HCT116 (cell line): ENCODE measurements around the gene MAJIN. TPM values are rescaled to one million over a fixed set of nuclear protein-coding genes. Genes with fewer than 3 reads are reported as not detected.

Source experiments
- ATAC-seq: fragments of 200-7000 bp; cut with Tn5 transposase; 2 replicates; pipeline ENCODE4 v1.9.1; 2020; ENCODE audit warnings: mild to moderate bottlenecking, moderate library complexity
- BruUV-seq: library from RNA; stranded (reverse); fragments of 400-500 nt; replicated peaks from 2 replicates; lab custom pipeline; 2021; lab: Mats Ljungman, UMichigan
- CTCF ChIA-PET: fragments of 300-600 bp; sonication (Branson Sonifier 250); formaldehyde crosslinking; loops from one replicate; lab custom pipeline; 2021; ENCODE audit warnings: antibody characterized with exemption; lab: Charles Lee
- POLR2A ChIA-PET: fragments of 300-600, 350-600 bp; sonication (Branson Sonifier 250); formaldehyde crosslinking; loops from one replicate; lab custom pipeline; 2021; ENCODE audit warnings: antibody characterized with exemption; lab: Charles Lee
- RAD21 ChIA-PET, 2 experiments: fragments of 300-600 bp; sonication (Branson Sonifier 250); formaldehyde crosslinking; loops; one replicate each; lab custom pipeline; 2023; ENCODE audit warnings: low total read pairs in 2 of 2; ENCODE audit not compliant: uncharacterized antibody in 2 of 2, unreplicated experiment in 2 of 2, low non-redundant PET in 1 of 2; lab: Charles Lee
- DNase-seq: peaks from one replicate; pipeline ENCODE4 v3.0.0-alpha.2; 2010; ENCODE audit warnings: low read depth, low spot score
- H2AFZ ChIP-seq: fragments of 200-600 bp; shearing (Covaris generic), sonication (generic); 2 replicates; pipeline ENCODE4 v1.6.1; 2017; ENCODE audit warnings: low read depth, mixed run types, mixed read lengths, antibody characterized with exemption, low read length; ENCODE audit not compliant: poor library complexity, severe bottlenecking
- H3K27ac ChIP-seq: 2 replicates; pipeline ENCODE4 v1.5.1; 2012; ENCODE audit warnings: low read depth, low read length
- H3K27me3 ChIP-seq: fragments of 200-600 bp; sonication (generic); 2 replicates; pipeline ENCODE4 v1.6.1; 2016; ENCODE audit warnings: mixed run types, low read length, mixed read lengths; ENCODE audit not compliant: insufficient read depth
- H3K36me3 ChIP-seq, 2 experiments: fragments of 200-500 bp in 1 of 2; fragments of 200-600 bp in 1 of 2; sonication (Bioruptor generic) in 1 of 2; sonication (generic) in 1 of 2; 2 replicates each; pipeline versions ENCODE4 v1.5.1 to v1.6.1; 2014 to 2016; ENCODE audit warnings: low read length in 2 of 2, inconsistent platforms in 1 of 2, mixed read lengths in 1 of 2, mixed run types in 1 of 2; ENCODE audit not compliant: insufficient read depth in 2 of 2, control insufficient read depth in 1 of 2
- H3K4me1 ChIP-seq, 2 experiments: fragments of 200-600 bp in 1 of 2; sonication (generic) in 1 of 2; 2 replicates each; pipeline versions ENCODE4 v1.5.1 to v1.6.1; 2012 to 2017; ENCODE audit warnings: low read length in 2 of 2, inconsistent platforms in 1 of 2, mild to moderate bottlenecking in 1 of 2, mixed read lengths in 1 of 2, mixed run types in 1 of 2, moderate library complexity in 1 of 2; ENCODE audit not compliant: insufficient read depth in 2 of 2, control insufficient read depth in 1 of 2
- H3K4me2 ChIP-seq: fragments of 200-600 bp; sonication (generic); 2 replicates; pipeline ENCODE4 v1.6.1; 2017; ENCODE audit warnings: mixed run types, low read length, mixed read lengths
- H3K4me3 ChIP-seq, 2 experiments: fragments of 200-600 bp in 1 of 2; sonication (generic) in 1 of 2; replicated peaks in 1 of 2; 2 replicates each; pipeline ENCODE4 v1.5.1; 2011 to 2016; ENCODE audit warnings: low read length in 2 of 2, control low read depth in 1 of 2, low read depth in 1 of 2, mild to moderate bottlenecking in 1 of 2, mixed read lengths in 1 of 2, mixed run types in 1 of 2
- H3K79me2 ChIP-seq: fragments of 200-600 bp; sonication (generic); 2 replicates; pipeline ENCODE4 v1.6.1; 2017; ENCODE audit warnings: mild to moderate bottlenecking, mixed run types, low read length, moderate library complexity, mixed read lengths; ENCODE audit not compliant: insufficient read depth
- H3K9ac ChIP-seq: fragments of 200-600 bp; sonication (generic); 2 replicates; pipeline ENCODE4 v1.6.1; 2016; ENCODE audit warnings: low read length, mixed read lengths
- H3K9me2 ChIP-seq: fragments of 200-600 bp; sonication (generic), shearing (Covaris generic); 2 replicates; pipeline ENCODE4 v1.6.1; 2017; ENCODE audit warnings: mixed run types, mild to moderate bottlenecking, moderate library complexity; ENCODE audit not compliant: insufficient read depth
- H3K9me3 ChIP-seq, 2 experiments: fragments of 200-500 bp in 1 of 2; fragments of 200-600 bp in 1 of 2; sonication (Bioruptor generic) in 1 of 2; sonication (generic) in 1 of 2; 2 replicates each; pipeline ENCODE4 v1.6.1; 2014 to 2017; ENCODE audit warnings: low read length in 2 of 2, mixed read lengths in 2 of 2, inconsistent platforms in 1 of 2, low read depth in 1 of 2, mild to moderate bottlenecking in 1 of 2, mixed run types in 1 of 2, moderate library complexity in 1 of 2; ENCODE audit not compliant: control insufficient read depth in 1 of 2, insufficient read depth in 1 of 2
- H4K20me1 ChIP-seq: fragments of 200-600 bp; sonication (generic), shearing (Covaris generic); 2 replicates; pipeline ENCODE4 v1.6.1; 2017; ENCODE audit warnings: mixed run types, mild to moderate bottlenecking, moderate library complexity; ENCODE audit not compliant: insufficient read depth
- CEBPB ChIP-seq: IDR thresholded peaks from 2 replicates; pipeline ENCODE4 v1.6.1; 2012; ENCODE audit warnings: low read depth
- EGR1 ChIP-seq: IDR thresholded peaks from 2 replicates; pipeline ENCODE4 v1.6.1; 2012; ENCODE audit warnings: low read depth
- ELF1 ChIP-seq: IDR thresholded peaks from 2 replicates; pipeline ENCODE4 v1.6.1; 2012; ENCODE audit warnings: low read depth, borderline replicate concordance
- EZH2 ChIP-seq: fragments of 200-600 bp; sonication (generic); IDR thresholded peaks from 2 replicates; pipeline ENCODE4 v1.6.1; 2017; ENCODE audit warnings: antibody characterized with exemption, mixed run types
- EZH2phosphoT487 ChIP-seq: fragments of 200-600 bp; IDR thresholded peaks from 2 replicates; pipeline ENCODE4 v1.6.1; 2018; ENCODE audit warnings: antibody characterized with exemption, borderline replicate concordance
- FOSL1 ChIP-seq: IDR thresholded peaks from 2 replicates; pipeline ENCODE4 v1.6.1; 2012; ENCODE audit warnings: low read depth
- POLR2AphosphoS5 ChIP-seq: IDR thresholded peaks from 2 replicates; pipeline ENCODE4 v1.6.1; 2011; ENCODE audit warnings: mild to moderate bottlenecking, low read depth, low read length, moderate library complexity
- RAD21 ChIP-seq: IDR thresholded peaks from 2 replicates; pipeline ENCODE4 v1.6.1; 2012; ENCODE audit warnings: low read depth, mild to moderate bottlenecking
- intact Hi-C: fragments of 100-400 bp; cut with micrococcal nuclease; formaldehyde crosslinking; loops from 2 replicates; pipeline ENCODE4 v1.10.0; 2022
- total RNA-seq: library from RNA; stranded (reverse); gene quantifications from one replicate; pipeline ENCODE4 v1.2.1, GENCODE V29; 2021; ENCODE audit not compliant: unreplicated experiment
- TF ChIP-seq, protein P1 (sequence below): IDR thresholded peaks from 2 replicates; pipeline ENCODE4 v1.6.1; 2012
- TF ChIP-seq, protein P2 (sequence below): IDR thresholded peaks from 2 replicates; pipeline ENCODE4 v1.6.1; 2012

MAJIN gene
- total RNA-seq, 1 experiment from 2014 or later, result not detected

- ChIA-PET CTCF (no interaction called here), POLR2A (no interaction called here), RAD21 (no interaction called here)
- H3K27me3 ChIP-seq, result no peaks in the 10 kb centered on the region
- H3K36me3 ChIP-seq, result no peaks in the 10 kb centered on the region
- no peak overlapping the region for H3K4me3 ChIP-seq
- TF ChIP-seq, protein P1, sequence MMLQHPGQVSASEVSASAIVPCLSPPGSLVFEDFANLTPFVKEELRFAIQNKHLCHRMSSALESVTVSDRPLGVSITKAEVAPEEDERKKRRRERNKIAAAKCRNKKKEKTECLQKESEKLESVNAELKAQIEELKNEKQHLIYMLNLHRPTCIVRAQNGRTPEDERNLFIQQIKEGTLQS, result no peak
- no peak for TF ChIP-seq RAD21
- TF ChIP-seq, protein P2, sequence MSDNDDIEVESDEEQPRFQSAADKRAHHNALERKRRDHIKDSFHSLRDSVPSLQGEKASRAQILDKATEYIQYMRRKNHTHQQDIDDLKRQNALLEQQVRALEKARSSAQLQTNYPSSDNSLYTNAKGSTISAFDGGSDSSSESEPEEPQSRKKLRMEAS, result no peak
- no peak for TF ChIP-seq EZH2phosphoT487
- TF ChIP-seq FOSL1, result no peak
- no peak for TF ChIP-seq EGR1
- no peaks in the 10 kb centered on the region for H3K79me2 ChIP-seq
- H3K9me3 ChIP-seq, result no peaks in the 10 kb centered on the region
- intact Hi-C loops, result no loop called here
- H3K4me2 ChIP-seq, result no peak overlapping the region
- H3K27ac ChIP-seq, result no peak overlapping the region
- no TSS peak for BruUV-seq
- H3K9ac ChIP-seq, result no peak overlapping the region
- no peaks in the 10 kb centered on the region for H3K9me2 ChIP-seq
- ATAC-seq (no peak), DNase-seq (no peak)
- no peaks in the 10 kb centered on the region for H4K20me1 ChIP-seq
- H2AFZ ChIP-seq, result no peak overlapping the region
- no peaks in the 10 kb centered on the region for H3K4me1 ChIP-seq
These were observed 11.2 kb downstream of the MAJIN start for GRCh38 chr11:64960719-64961118.

DNA sequence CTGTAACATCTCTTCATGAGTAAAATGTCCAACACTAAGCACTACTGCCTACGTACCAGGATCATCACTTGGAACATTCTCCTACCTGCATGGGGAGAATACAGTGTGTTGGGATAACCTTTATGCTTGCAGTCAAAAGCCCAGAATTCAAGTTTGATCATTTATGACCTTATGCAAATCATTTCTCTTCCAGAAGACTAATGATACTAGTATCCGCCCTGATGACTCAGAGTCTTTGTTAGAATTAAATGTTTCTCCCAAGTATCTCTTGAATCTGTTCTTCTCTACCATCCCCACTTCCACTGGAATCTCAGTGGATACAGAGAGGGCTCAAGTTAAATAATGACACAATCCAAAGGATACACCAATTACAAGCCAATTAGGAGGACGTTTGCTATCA, 12.4 kb downstream of the MAJIN start:
- POLR2A ChIA-PET, result no interaction called here
- Histone ChIP-seq H3K9me2 (no peaks in the 10 kb centered on the region), H3K27ac (no peak overlapping the region), H3K79me2 (no peaks in the 10 kb centered on the region), H3K9ac (no peak overlapping the region), H4K20me1 (no peaks in the 10 kb centered on the region), H3K36me3 (no peaks in the 10 kb centered on the region), H3K27me3 (no peaks in the 10 kb centered on the region), H2AFZ (no peak overlapping the region), H3K4me3 (no peak overlapping the region), H3K4me1 (no peaks in the 10 kb centered on the region), H3K4me2 (no peak overlapping the region), H3K9me3 (no peaks in the 10 kb centered on the region)
- intact Hi-C loops, result no loop called here
- RAD21 ChIA-PET, result no interaction called here
- CTCF ChIA-PET, result no interaction called here
- ATAC-seq (no peak), DNase-seq (no peak)
- no TSS peak for BruUV-seq
- TF ChIP-seq CEBPB, result no peak
- no peak for TF ChIP-seq EZH2
- TF ChIP-seq POLR2AphosphoS5, result no peak
- TF ChIP-seq ELF1, result no peak
- TF ChIP-seq, protein P2, result no peak
- TF ChIP-seq, all 23 proteins: peak for 0
